Transverse colon (tissue), 4 donors: Measurements from ENCODE around the gene SNRNP70. TPM values are rescaled to one million over a fixed set of nuclear protein-coding genes. Genes with fewer than 3 reads are reported as not detected.

Experiments used
- DNase-seq: peaks from one replicate; pipeline ENCODE4 v3.0.0-alpha.2; 2019
- H3K27ac ChIP-seq, 4 donors: fragments of 200-600 bp; sonication (generic); 2 replicates each; pipeline ENCODE4 v1.5.1; 2016 to 2018; ENCODE audit warnings: inconsistent platforms in 4 of 4
- H3K27me3 ChIP-seq: fragments of 200-600 bp; sonication (generic); 2 replicates; pipeline ENCODE4 v1.5.1; 2017; ENCODE audit warnings: inconsistent platforms
- H3K36me3 ChIP-seq, 4 donors: fragments of 200-600 bp; sonication (generic); 2 replicates each; pipeline ENCODE4 v1.5.1; 2017 to 2019; ENCODE audit warnings: inconsistent platforms in 4 of 4
- H3K4me1 ChIP-seq, 4 donors: fragments of 200-600 bp; sonication (generic); 2 replicates each; pipeline ENCODE4 v1.5.1; 2017 to 2020; ENCODE audit warnings: inconsistent platforms in 4 of 4
- H3K4me3 ChIP-seq, 4 donors: fragments of 200-600 bp; sonication (generic); 1 replicate in 1 of 4; 2 replicates in 3 of 4; pipeline versions ENCODE4 v1.5.1 to v1.6.1; 2017 to 2019; ENCODE audit warnings: inconsistent platforms in 4 of 4
- H3K9me3 ChIP-seq, 2 donors: fragments of 200-600 bp; sonication (generic); 2 replicates each; pipeline ENCODE4 v1.5.1; 2017 to 2019; ENCODE audit warnings: inconsistent platforms in 2 of 2
- EP300 ChIP-seq: sonication (generic); formaldehyde crosslinking; IDR thresholded peaks from one replicate; pipeline ENCODE4 v1.6.1; 2017; ENCODE audit warnings: antibody characterized with exemption, low read depth
- POLR2A ChIP-seq: fragments of 450-650 bp; IDR thresholded peaks from one replicate; pipeline ENCODE4 v1.6.1; 2016; ENCODE audit warnings: antibody characterized with exemption, mild to moderate bottlenecking, moderate library complexity
- POLR2AphosphoS5 ChIP-seq, 3 donors: sonication (generic); formaldehyde crosslinking; IDR thresholded peaks; one replicate each; pipeline ENCODE4 v1.6.1; 2016; ENCODE audit warnings: antibody characterized with exemption in 3 of 3
- WGBS, 2 donors: methylation state at CpG; one replicate each; pipeline ENCODE4 v1.1.5; 2018; ENCODE audit warnings: low coverage in 1 of 2; 5-methylcytosine and 5-hydroxymethylcytosine counted together
- in situ Hi-C, 4 donors: fragments of 200-750 bp; cut with MboI; loops; one replicate each; pipeline versions ENCODE4 v1.15.0 to v1.15.1; 2017; ENCODE audit warnings: low sequenced_read_pairs in 3 of 4, low pct_ligation_motif_present in 1 of 4, low pct_unique_long_range_greater_than_20kb in 1 of 4
- intact Hi-C: fragments of 100-400 bp; cut with DNase I; formaldehyde crosslinking; loops from one replicate; pipeline ENCODE4 v1.15.1; 2023; ENCODE audit warnings: low total_unique reads
- total RNA-seq, 4 donors: library from RNA; depleted of rRNA; stranded (reverse); fragments of >200 nt; gene quantifications; one replicate each; pipeline ENCODE4 v1.1.0, GENCODE V29; 2016
- TF ChIP-seq, protein P1 (sequence below), 5 experiments: fragments of 200-600 bp in 3 of 5; fragments of 450-650 bp in 2 of 5; sonication (generic) in 3 of 5; IDR thresholded peaks; 1 replicate in 2 of 5; 2 replicates in 3 of 5; pipeline ENCODE4 v1.5.1; 2016 to 2017; ENCODE audit warnings: antibody characterized with exemption in 5 of 5, inconsistent platforms in 3 of 5, mild to moderate bottlenecking in 2 of 5, moderate library complexity in 1 of 5

The SNRNP70 gene
- total RNA-seq, 4 donors from 2014 or later: 216 to 682 (median 292) TPM

DNA sequence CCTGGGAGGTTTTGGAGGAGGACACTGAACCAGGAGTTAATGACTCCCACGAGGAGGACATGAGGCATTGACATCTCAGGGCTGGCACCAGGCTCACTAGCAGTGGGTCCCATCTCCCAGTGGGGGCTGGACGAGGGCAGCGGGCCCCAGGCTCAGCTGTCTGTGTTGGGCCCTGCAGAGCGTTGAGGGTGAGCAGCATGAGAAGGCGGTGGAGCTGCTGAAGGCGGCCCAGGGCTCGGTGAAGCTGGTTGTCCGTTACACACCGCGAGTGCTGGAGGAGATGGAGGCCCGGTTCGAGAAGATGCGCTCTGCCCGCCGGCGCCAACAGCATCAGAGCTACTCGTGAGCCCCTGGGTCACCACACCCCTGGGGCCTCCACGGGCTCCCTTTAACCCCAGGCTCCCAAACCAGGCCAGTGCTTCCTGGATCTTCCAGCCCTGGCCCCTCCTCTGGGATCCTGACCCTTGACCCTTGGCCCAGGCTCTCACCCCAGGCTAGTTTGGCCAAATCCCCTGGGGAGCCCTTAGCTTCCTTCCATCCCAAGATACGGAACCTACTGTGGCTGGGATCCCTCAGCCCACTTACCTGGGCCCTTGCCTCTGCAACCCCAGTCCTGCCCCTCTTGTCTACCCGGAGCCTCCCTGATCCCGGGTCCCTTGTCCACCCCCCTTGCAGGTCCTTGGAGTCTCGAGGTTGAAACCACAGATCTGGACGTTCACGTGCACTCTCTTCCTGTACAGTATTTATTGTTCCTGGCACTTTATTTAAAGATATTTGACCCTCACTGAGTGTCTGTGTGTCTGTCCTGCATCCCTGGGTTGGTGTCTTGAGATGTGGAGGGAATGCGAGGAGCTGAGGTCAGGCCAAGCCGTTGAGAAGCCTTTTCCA lies 32.7 kb downstream of the SNRNP70 start:
- peak overlapping the region in 3 of 4 donors; percentile 43 to 77 (median 63) for H3K4me3 ChIP-seq
- WGBS, 2 donors: 62% methylated on average over 26 of the region's 26 CpGs; no CpG with 5 or more reads in 1 of the 2 donors
- no peaks in the 10 kb centered on the region for H3K9me3 ChIP-seq
- TF ChIP-seq, protein P1, sequence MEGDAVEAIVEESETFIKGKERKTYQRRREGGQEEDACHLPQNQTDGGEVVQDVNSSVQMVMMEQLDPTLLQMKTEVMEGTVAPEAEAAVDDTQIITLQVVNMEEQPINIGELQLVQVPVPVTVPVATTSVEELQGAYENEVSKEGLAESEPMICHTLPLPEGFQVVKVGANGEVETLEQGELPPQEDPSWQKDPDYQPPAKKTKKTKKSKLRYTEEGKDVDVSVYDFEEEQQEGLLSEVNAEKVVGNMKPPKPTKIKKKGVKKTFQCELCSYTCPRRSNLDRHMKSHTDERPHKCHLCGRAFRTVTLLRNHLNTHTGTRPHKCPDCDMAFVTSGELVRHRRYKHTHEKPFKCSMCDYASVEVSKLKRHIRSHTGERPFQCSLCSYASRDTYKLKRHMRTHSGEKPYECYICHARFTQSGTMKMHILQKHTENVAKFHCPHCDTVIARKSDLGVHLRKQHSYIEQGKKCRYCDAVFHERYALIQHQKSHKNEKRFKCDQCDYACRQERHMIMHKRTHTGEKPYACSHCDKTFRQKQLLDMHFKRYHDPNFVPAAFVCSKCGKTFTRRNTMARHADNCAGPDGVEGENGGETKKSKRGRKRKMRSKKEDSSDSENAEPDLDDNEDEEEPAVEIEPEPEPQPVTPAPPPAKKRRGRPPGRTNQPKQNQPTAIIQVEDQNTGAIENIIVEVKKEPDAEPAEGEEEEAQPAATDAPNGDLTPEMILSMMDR (IDR thresholded peaks at IDR 0.05): no peak
- TF ChIP-seq POLR2A: no peak
- DNase-seq: no peak
- H3K27me3 ChIP-seq: peaks cover 9% of the 10 kb centered on the region
- intact Hi-C loops: no loop called here
- peak overlapping the region; percentile 93 to 97 (median 96) for H3K27ac ChIP-seq
- H3K4me1 ChIP-seq: peaks cover 19 to 42% (median 39%) of the 10 kb centered on the region in 4 donors
- no peaks in the 10 kb centered on the region for H3K36me3 ChIP-seq
- in situ Hi-C loops: no loop called here

DNA sequence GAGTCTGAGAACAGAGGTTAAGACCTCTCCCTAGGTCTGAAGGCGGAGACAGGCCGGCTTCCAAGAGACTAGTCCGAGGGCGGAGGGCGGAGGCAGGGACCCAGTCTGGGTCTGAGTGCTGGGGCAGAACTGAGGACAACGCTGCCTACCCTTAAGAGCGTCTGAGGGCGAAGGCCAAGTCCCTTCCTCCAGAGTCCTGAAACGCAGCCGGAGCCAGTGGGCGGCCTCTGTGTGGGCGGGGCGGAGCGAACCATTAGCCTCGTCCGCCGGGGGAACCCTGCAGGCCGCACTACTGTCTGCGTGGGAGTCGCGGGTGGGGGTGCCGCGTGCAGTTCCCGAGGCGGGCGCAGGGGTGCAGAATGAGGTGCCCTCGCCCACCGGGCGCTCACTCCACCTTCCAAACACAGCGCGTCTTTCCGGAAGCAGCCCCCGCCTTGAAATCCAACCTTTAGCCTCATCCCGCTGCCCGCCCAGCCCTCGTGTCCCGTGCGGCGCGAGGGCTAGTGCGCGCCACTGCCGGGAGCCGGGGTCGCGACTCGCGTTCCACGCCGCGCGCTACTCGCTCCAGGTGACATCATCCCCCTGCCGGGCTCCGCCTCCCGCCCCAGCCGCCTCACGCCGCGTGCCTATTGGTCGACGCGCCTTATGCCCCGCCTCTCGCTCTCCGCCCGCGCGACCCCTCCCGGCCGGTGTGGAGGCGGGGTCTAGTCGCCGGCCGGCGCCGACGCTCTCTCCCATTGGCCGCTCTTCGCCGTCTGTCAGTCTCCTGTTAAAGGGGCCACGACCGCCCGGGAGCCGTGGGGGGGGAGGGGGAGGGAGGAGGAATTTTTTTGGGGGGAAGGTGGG lies 33.5 kb downstream of the SNRNP70 start, which contains the start of gene C19orf73:
C19orf73 (minus strand) TSS at position 579 of the 846 bp plus-strand sequence; CDS start at position 458, 121 bp downstream.
- intact Hi-C loops (no loop called here), in situ Hi-C loops (no loop called here)
- peak; percentile 67 for TF ChIP-seq POLR2A
- TF ChIP-seq POLR2AphosphoS5 (IDR thresholded peaks at IDR 0.05): peak; percentile 68 to 81 (median 68)
- TF ChIP-seq EP300: no peak
- TF ChIP-seq, protein P1 (IDR thresholded peaks at IDR 0.05): peak in 4 of 5 experiments; percentile 8 to 58 (median 31)
- DNase-seq: peak; percentile 97
- H3K4me1 ChIP-seq: peaks cover 19 to 37% (median 33%) of the 10 kb centered on the region in 4 donors
- no peaks in the 10 kb centered on the region for H3K9me3 ChIP-seq
- 0% methylated on average over 43 of the region's 85 CpGs; no CpG with 5 or more reads in 1 of the 2 donors for WGBS, 2 donors
- H3K27me3 ChIP-seq: peaks cover 9% of the 10 kb centered on the region
- peak within 1 kb of the TSS; percentile 93 to 97 (median 96) for H3K27ac ChIP-seq
- peak within 1 kb of the TSS; percentile 43 to 77 (median 57) for H3K4me3 ChIP-seq
- H3K36me3 ChIP-seq: no peaks in the 10 kb centered on the region

DNA sequence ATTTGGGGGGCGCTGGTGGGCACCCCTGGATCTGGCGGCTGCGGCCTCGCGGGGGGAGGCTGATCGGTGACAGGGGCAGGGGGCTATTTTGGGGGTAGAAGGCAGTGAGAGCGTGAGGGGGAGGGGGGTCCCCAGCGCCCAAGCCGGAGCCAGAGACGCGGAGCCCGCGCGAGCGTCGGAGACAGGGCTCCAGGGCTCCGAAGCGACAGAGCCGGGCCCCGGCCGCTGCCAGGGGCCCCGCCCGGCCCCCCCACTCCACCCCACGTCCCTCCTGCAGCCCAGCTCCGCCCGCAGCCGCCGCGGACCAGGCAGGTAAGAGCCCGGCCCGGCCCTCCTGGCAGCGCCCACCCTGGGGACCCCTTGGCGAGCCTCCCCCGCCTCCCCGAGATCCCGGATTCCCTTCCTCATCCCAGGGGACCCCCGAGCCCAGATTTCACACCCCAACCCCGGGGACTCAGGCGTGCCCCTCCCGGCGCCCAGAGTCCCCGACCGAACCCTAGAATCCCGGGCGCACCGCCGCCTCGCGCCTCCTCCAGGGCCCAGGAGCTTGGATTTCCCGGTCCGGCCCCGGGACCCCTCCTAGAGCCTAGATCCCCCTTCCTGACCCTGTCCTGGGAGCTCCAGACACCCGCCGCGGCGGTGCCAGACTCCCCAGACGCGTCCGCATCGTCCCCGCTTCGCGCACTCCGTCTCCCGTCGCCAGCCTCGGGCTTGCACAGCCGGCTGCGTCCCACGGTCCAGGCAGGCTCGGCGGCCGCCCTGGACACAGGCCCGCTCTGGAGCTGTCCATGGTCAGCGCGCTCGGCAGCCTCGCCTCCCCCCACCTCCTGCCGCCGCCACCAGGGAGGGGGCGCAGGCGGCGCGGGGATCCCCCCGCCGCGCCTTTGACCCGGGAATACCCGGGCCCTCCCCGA lies 34.4 kb downstream of the SNRNP70 start, which contains the start of gene PPFIA3:
PPFIA3 (plus strand) TSS at position 134 of the 914 bp plus-strand sequence. CDS start 8,330 bp downstream, outside the sequence.
- peaks cover 19 to 39% (median 32%) of the 10 kb centered on the region in 4 donors for H3K4me1 ChIP-seq
- DNase-seq: peak; percentile 65
- intact Hi-C loops: no loop called here
- no peaks in the 10 kb centered on the region for H3K9me3 ChIP-seq
- WGBS, 2 donors: 2% methylated on average over 44 of the region's 90 CpGs; no CpG with 5 or more reads in 1 of the 2 donors
- H3K36me3 ChIP-seq: no peaks in the 10 kb centered on the region
- H3K27me3 ChIP-seq: peaks cover 9% of the 10 kb centered on the region
- H3K4me3 ChIP-seq: peak within 1 kb of the TSS; percentile 43 to 77 (median 57)
- in situ Hi-C loops: no loop called here
- H3K27ac ChIP-seq: peak within 1 kb of the TSS; percentile 93 to 97 (median 96)
- TF ChIP-seq EP300 (no peak), POLR2AphosphoS5 (IDR thresholded peaks at IDR 0.05) (peak in 1 of 3 donors; percentile 43)

DNA sequence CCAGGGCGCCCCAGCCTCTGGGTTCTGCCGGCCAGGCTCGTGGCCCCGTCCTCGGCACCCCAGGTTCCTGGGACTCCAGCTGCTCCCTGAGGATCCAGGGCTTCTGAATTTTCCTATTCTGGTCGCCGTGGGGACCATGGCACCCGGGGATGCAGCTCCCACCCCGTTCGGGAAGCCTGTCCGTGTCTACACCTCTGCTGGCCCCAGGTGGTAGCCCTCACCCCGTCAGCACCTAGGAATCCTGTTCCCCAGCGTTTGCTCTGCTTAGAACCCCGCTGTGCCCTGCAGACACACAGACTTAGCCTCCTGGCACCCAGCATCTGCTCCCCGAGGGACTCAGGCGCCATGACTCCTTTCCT lies 35.1 kb downstream of the SNRNP70 start:
- WGBS, 2 donors: 19 to 54% methylated on average over 3 to 12 of the region's 16 CpGs
- Histone ChIP-seq H3K9me3 (no peaks in the 10 kb centered on the region), H3K27ac (peak overlapping the region in 1 of 4 donors; percentile 97), H3K27me3 (peaks cover 9% of the 10 kb centered on the region), H3K4me1 (peaks cover 19 to 40% (median 29%) of the 10 kb centered on the region in 4 donors), H3K4me3 (peak overlapping the region in 3 of 4 donors; percentile 43 to 77 (median 63)), H3K36me3 (no peaks in the 10 kb centered on the region)
- no peak for DNase-seq
- in situ Hi-C loops: no loop called here
- intact Hi-C loops: no loop called here
- TF ChIP-seq EP300: no peak
- no peak for TF ChIP-seq POLR2A
- TF ChIP-seq POLR2AphosphoS5 (IDR thresholded peaks at IDR 0.05): no peak
- TF ChIP-seq, protein P1 (IDR thresholded peaks at IDR 0.05): no peak
